SHP77 (cell line): Measurements from ENCODE around the gene BRMS1L.
"Not testable (repeated sequence)": the region's sequence is repeated elsewhere in the genome, so short reads cannot be mapped to it uniquely, and the experiment has no call there.

Source experiments
- DNase-seq, 2 experiments: peaks; one replicate each; lab custom pipeline; 2025; lab: John Stamatoyannopoulos, UW

BRMS1L gene

DNA sequence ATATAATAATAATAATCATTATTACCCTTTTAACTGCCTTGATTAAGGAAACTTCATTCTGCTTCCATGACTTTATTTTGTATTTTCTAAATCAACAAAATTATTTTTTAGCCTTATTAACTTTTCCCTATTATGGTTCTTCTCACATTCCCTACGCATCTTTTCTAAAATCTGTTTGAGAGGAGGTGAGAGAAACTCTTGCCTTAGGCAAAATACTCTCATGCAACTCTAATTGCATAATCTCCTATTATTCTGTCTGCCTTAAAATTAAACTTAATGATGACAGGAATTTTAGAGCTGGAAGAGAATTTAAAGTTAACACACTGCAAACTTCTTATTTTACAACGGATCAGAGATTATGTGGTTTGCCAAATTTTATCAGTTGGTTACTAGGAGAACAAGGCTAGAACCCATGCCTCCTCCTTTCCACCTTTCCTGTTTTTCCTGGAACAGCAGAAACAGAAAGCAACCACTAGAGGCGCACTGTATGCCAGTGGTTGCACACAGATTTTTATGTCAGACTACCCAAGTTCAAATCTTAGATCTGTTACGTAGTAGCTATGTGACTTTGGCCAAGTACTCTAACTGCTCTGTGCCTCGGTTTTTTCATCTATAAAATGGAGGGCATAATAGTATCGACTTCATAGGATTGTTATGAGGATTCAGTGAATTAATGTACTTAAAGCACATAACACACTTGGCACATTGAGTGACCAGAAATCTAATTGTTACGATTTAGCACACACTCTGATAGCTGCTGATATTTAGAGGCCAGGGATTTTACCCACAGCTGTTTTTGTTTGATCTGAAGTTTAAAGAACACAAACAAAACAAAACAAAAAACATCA is 4.3 kb upstream of the BRMS1L start:
- DNase-seq, result peak; percentile 38 to 57

DNA sequence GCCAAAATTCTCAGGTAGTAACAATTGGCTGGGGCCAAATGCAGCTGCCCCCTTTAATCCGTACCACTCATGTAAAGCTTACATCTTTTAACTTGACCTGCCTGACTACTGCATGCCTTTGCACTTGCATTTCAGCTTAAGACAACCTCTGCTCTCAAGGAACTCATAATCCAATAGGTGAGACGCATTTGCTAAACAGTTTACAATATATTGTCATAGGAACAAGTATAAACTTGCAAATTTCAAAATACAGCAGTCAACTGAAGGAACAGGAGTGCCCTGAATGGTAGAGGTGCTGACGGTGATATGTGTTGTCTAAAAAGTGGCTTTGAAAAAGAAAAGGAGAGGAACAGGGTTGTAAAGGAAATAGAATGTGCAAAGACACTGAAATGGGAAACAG is 3.6 kb upstream of the BRMS1L start:
- no peak for DNase-seq

DNA sequence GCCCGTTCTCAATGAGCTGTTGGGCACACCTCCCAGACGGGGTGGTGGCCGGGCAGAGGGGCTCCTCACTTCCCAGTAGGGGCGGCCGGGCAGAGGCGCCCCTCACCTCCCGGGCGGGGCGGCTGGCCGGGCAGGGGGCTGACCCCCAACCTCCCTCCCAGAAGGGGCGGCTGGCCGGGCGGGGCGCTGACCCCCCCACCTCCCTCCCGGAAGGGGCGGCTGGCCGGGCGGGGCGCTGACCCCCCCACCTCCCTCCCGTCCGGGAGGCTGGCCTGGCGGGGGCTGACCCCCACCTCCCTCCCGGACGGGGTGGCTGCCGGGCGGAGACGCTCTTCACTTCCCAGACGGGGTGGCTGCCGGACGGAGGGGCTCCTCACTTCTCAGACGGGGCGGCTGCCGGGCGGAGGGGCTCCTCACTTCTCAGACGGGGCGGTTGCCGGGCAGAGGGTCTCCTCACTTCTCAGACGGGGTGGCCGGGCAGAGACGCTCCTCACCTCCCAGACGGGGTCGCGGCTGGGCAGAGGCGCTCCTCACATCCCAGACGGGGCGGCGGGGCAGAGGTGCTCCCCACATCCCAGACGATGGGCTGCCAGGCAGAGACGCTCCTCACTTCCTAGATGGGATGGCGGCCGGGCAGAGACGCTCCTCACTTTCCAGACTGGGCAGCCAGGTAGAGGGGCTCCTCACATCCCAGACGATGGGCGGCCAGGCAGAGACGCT is 1.5 kb upstream of the BRMS1L start:
- not testable (repeated sequence) for DNase-seq

DNA sequence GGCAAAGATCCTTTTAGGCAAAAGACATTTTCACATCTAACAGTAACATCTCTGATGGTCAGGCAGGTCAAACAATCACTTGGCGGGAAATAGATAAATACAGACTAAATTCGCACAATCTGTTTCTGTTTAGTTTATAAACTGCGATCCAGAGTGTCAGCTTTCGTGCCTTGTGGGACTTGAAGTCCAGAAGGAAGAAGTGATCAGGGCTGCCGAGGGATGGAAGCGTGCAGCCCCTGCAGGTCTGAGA is 245 bp upstream of the BRMS1L start:
- no peak for DNase-seq

DNA sequence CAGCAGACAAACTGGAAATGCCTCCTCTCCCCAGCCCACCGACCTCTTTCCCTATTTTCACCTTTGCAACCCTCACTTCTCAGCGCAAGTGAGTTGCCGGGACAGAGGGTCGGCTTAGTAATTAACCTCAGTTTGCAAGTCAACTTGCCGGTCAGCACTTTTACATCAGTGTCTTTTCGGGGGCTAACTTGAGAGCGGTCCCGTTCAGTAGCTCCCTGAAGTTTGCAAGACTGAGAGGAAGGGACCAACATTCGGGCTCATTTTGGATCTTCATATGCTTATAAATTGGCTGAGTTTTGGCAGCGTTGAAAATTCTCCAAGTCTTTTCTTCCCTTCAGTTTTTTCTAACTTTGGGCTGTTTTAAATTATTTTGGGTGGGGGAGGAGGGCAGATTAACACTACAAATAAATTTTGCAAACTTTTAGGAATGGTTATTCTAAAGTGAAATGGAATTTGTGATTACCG is 846 bp downstream of the BRMS1L start:
- no peak for DNase-seq

DNA sequence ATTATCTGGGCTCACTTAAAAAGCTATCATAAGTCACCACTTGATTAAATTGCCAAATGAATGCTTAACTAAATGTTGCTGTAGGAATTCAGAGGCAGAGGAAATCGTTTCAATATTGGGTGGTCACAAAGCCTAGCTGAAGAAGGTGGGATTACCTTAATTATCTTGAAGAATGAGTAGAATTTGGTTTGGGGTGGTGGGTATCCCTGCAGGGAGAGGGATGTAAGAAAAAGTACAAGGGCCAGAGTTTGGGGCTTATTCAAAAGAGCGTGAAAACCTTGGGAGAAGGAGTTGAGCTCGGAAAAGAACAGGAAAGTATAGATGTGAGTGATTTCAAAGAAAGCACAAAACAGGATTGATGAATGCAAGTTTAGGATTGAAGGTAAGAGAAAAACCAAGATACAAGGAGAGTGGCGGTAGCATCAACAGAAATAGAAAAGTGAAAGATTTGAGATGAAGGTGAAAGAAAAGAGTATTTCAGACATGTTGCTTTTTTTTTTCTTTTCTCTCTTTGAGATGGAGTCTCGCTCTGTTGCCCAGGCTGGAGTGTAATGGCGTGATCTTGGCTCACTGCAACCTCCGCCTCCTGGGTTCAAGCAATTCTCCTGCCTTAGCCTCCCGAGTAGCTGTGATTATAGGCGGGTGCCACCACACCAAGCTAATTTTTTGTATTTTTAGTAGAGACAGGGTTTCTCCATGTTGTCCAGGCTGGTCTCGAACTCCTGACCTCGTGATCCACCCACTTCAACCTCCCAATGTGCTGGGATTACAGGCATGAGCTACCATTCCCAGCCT is 1.7 kb downstream of the BRMS1L start:
- no peak for DNase-seq

DNA sequence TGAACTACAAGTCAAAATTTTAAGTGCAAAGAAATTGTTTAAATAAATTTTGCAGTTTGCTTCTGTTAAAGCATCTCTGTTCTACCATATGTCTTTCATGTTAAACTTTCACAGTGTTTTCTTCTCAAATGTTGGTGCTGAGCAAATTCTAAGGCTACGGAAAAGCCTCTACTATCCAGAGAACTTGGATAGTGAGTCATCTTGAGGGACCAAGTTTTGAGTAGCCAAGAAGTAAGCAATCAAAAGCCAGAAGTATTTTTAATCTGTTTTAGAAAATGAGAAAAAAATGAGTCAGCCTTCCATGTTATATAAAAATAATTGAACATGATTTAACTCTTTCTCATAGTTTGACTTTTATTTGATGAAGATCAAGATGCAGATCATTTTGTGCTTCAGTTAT is 3.3 kb downstream of the BRMS1L start:
- DNase-seq, result no peak

DNA sequence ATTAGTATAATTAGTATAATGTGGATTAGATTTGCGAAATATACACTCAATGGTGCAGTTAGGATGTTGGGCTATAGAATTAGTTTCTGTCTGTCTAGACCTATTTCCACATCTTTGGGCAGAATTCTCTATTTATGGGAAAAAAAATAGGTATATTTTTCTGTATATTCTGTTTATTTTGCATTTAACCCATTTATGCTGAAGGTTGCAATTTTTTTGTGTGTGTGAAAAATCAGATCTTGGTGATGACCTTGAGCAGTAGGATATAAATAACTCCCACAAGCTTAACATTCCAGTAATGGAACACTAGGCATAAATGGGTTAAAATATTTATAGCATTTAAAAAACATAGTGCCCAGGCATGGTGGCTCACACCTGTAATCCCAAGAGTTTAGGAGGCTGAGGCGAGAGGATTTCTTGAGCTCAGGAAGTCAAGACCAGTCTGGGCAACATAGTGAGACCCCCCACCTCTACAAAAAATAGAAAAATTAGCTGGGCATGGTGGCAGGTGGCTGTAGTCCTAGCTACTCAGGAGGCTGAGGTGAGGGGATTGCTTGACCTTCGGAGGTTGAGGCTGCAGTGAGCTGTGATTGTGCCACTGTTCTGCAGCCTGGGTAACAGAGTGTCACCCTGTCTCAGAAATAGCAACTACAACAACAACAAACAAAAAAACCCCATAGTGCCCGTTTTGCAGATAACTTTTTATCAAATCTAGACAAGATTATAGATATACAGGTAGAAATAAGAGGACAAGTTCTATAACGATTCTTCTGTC is 9.3 kb downstream of the BRMS1L start:
- DNase-seq, result no peak

DNA sequence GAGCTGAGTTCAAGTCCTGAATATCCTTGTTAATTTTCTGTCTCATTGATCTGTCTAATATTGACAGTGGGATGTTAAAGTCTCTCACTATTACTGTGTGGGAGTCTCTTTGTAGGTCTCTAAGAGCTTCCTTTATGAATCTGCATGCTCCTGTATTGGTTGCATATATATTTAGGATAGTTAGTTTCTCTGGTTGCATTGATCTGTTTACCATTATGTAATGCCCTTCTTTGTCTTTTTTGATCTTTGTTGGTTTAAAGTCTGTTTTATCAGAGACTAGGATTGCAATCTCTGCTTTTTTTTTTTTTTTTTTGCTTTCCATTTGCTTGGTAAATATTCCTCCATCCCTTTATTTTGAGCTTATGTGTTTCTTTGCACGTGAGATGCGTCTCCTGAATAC is 15.6 kb downstream of the BRMS1L start:
- not testable (repeated sequence) for DNase-seq

DNA sequence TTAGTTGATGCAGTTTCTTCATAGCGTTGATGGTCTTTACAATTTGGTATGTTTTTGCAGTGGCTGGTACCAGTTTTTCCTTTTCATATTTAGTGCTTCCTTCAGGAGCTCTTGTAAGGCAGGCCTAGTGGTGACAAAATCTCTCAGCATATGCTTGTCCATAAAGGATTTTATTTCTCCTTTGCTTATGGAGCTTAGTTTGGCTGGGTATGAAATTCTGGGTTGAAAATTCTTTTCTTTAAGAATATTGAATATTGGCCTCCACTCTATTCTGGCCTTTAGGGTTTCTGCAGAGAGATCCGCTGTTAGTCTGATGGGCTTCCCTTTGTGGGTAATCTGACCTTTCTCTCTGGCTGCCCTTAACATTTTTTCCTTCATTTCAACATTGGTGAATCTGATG is 16.1 kb downstream of the BRMS1L start:
- DNase-seq, result not testable (repeated sequence)

DNA sequence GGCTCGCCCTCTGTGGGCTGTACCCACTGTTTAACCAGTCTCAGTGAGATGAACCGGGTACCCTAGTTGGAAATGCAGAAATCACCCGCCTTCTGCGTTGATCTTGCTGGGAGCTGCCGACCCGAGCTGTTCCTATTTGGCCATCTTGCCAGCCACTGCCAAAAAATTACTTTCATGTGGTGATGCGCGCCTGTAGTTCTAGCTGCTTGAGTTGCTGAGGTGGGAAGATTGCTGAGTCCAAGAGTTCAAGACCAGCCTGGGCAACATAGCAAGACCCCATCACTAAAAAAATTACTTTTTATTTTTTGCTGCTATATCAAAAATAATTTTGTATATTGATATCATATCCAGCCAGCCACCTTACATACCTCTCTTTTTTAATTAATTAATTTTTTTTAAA is 18.4 kb downstream of the BRMS1L start:
- no peak for DNase-seq

DNA sequence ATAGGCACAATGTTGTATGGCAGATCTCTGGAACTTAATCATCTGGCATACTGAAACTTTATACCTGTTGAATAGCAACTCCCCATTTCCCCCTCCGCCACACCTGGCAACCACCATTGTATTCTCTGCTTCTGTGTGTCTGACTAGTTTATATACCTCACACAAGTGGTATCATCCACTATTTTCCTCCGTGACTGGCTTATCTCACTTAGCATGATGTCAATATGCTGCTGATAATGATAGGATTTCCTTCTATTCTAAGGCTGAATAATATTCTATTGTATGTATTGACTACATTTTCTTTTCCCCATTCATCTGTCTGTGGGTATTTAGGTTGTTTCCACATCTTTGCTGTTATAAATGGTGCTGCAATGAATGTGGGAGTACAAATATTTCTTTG is 21.5 kb downstream of the BRMS1L start:
- DNase-seq, result no peak

DNA sequence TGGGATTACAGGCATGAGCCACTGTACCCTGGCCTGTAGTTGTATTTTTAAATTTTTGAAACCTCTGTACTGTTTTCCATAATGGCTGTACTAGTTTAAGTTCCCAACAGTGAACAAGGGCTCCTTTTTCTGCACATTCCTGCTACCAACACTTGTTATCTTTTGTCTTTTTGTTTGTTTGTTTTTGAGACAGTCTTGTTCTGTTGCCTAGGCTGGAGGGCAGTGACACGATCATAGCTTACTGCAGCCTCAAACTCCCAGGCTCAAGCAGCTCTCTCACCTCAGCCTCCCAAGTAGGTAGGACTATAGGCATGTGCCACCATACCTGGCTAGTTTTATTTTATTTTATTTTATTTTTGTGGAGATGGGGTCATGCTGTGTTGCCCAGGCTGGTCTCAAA is 23.0 kb downstream of the BRMS1L start:
- DNase-seq, result no peak

DNA sequence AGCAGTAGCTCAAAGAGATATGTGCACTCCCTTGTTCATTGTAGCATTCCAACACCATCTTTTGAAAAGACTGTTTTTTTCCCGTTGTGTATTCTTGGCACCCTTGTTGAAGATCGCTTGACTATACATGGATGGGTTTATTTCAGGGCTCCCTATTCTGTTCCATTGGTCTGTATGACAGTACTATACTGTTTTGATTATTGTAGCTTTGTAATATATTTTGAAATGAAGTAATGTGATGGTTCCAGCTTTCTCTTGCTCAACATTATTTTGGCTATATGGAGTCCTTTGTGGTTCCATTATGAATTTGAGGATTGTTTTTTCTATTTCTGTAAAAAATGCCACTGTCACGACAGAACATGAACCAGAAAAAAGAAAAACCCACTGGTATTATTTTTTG is 25.7 kb downstream of the BRMS1L start:
- DNase-seq, result no peak

DNA sequence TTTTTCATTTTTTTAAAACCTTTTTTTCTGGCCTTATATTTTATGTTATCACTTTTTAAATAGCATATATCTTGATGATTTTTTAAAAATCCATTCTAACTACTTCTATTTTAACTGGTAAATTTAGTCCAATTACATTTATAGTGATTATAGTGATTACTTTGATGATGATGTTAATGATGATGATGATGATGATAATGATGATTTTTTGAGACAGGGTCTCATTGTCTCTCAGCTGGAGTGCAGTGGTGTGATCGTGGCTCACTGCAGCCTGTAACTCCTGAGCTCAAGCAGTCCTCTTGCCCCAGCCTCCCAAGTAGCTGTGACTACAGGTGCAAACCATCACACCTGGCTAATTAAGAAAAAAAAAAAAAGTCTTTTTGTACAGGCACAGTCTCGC is 27.1 kb downstream of the BRMS1L start:
- DNase-seq, result no peak

DNA sequence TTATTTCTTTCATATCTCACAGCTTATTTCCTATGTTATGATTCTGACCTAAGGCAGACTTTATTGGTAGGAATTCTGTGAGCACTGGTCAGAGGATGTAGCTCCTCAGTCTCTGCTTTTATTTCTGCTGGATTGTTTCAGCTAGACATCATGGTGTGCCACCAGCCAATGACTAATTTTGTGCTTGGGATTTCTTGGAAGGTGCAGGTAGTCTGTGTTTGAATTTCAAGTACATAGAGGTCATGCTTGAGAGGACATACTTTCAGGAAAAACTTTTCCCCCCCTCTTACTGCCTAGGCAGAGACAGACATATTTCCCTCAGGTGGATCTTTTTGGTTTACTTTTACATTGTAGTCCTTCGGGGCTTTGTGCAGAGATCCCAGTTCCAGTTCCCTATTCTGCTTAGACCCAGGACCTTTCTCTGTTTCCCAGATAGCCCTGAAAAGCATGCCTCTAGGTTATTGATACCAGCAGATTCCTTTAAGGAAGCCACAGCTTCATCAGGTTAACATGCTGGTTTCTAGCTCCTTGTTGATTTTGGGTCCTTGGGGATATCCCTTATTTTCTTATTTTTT is 28.6 kb downstream of the BRMS1L start:
- no peak for DNase-seq

DNA sequence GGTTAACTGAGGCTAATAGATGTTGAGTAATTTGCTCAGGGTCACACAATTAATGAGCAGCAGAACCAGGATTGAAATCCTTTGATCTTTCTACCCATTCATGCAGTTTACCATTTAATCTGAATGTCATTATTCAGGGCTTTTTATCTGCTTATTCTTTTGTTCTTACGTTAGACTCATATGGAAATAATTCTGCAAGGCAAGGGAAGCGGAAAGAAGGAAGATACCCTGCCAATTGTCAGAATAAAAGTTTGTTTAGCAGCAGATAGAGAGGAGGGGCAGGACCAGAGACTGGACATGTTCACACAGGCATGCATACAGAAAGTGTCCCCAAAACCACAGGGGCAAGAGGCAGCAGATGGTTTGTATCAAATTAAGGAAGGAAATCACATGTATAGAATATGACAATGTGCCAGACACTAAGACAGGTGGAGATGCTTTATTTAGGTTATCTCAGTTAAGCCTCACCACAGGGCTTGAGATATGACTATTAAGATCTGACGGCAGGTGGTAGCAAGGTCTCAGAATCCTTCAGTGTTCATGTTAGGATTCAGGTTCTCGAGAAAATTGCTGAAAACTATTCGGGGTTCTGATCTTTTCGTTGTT is 29.8 kb downstream of the BRMS1L start:
- no peak for DNase-seq

DNA sequence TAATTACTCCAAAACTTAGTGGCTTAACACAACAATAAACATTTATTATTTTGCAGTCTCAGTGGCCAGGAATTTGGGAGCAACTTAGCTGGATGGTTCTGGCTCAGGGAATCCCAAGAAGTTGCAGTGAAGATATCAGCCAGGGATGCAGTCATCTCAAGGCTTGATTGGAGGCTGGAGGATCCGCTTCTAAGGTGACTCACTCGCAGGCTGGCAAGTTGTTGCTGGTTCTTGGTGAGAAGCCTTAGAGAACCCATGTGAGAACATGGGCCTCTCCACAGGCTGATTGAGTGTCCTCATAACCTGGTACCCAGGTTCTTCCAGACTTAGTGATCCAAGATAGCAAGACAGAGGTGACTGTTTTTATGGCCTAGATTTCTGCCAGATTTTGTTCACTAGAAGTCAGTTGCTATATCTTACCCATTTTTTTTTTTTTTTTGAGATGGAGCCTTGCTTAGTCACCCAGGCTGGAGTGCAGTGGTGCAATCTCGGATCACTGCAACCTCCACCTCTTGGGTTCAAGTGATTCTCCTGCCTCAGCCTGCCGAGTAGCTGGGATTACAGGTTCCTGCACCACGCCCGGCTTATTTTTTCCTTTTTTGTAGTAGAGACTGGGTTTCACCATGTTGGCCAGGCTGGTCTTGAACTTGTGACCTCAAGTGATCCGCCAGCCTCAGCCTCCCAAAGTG is 32.5 kb downstream of the BRMS1L start:
- DNase-seq, result no peak

DNA sequence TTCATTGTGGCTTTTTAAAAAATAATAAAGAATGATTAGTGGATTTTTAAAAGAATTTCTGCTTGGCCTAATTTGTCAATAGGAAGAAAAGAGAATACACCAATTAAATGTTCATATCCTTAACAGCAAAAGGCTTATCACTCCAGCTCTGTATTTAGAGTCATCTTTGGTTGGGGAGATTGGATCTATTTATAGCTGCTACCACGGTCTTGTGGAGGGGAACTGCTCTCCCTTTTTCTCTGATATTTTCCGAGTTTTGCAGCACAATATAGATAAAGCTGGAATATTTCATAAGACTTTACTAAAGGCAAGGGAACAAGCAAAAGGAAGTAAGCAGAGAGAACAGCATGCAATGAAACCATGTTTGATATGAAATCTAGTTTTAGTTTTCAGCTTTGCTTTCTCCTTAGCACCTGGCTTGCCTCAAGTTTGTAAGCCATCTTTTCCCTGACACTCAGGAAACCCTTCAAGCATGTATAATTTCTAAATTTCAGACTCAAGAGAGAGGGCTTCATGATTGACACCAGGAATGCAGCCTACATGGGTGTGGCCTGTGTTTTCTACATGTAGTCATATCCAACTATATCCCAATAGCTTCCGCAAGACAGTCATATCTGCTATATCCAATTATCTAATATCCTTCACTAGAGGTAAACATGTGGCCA is 35.2 kb downstream of the BRMS1L start:
- DNase-seq, result no peak
